ENCODE data around the gene RNF4.

DNA sequence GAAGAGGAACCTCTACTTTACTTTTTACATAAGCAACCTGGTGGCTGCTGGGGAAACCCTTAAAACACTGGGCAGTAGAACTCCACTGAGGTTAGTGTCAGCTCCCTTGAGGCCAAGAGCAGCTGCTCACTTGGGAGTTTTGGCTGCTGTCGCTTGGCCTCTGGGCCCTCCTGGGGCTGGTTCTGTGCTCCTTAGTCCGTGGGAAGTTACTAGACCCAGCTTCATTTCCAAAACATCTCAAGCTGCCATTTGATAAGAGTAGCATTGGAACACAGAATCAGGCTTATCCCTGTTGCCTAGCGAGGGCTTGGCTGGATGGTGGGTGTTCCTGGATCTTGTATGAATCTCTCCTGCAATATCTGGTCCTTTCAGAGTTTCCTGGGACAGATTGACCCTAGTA is 26.1 kb downstream of the RNF4 start:
- TF ChIP-seq, protein P1, sequence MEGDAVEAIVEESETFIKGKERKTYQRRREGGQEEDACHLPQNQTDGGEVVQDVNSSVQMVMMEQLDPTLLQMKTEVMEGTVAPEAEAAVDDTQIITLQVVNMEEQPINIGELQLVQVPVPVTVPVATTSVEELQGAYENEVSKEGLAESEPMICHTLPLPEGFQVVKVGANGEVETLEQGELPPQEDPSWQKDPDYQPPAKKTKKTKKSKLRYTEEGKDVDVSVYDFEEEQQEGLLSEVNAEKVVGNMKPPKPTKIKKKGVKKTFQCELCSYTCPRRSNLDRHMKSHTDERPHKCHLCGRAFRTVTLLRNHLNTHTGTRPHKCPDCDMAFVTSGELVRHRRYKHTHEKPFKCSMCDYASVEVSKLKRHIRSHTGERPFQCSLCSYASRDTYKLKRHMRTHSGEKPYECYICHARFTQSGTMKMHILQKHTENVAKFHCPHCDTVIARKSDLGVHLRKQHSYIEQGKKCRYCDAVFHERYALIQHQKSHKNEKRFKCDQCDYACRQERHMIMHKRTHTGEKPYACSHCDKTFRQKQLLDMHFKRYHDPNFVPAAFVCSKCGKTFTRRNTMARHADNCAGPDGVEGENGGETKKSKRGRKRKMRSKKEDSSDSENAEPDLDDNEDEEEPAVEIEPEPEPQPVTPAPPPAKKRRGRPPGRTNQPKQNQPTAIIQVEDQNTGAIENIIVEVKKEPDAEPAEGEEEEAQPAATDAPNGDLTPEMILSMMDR (IDR thresholded peaks at IDR 0.05), result no peak
- TF ChIP-seq POLR2A (IDR thresholded peaks at IDR 0.05), result no peak
